ENCODE data around the gene DCUN1D1.

Gene DCUN1D1

DNA sequence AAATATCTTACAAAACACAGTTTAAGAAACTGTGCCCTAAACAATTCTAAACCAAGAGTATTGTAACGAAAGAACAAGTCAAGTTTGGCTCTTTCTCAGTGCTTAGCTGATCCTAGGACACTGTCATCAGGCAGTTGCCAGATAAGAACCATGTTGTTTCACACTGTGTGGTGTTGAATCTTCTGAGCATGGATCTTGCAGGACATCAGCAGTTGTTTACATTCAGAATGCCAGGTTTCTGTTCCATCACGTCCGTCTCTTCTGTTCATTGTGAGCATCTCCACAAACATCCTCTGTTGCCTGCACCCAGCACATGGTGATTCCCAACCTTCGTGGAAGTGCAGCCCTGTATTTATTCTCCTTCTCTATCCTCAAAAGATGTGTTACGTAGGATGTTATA is 67.9 kb downstream of the DCUN1D1 start:
- H3K36me3 ChIP-seq, result peaks cover 85% of the 10 kb centered on the region
- H3K4me3 ChIP-seq (ENCODE audit: low read depth in 1 of 2, low read length in 1 of 2), result no peak overlapping the region
- TF ChIP-seq, protein P1, sequence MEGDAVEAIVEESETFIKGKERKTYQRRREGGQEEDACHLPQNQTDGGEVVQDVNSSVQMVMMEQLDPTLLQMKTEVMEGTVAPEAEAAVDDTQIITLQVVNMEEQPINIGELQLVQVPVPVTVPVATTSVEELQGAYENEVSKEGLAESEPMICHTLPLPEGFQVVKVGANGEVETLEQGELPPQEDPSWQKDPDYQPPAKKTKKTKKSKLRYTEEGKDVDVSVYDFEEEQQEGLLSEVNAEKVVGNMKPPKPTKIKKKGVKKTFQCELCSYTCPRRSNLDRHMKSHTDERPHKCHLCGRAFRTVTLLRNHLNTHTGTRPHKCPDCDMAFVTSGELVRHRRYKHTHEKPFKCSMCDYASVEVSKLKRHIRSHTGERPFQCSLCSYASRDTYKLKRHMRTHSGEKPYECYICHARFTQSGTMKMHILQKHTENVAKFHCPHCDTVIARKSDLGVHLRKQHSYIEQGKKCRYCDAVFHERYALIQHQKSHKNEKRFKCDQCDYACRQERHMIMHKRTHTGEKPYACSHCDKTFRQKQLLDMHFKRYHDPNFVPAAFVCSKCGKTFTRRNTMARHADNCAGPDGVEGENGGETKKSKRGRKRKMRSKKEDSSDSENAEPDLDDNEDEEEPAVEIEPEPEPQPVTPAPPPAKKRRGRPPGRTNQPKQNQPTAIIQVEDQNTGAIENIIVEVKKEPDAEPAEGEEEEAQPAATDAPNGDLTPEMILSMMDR (IDR thresholded peaks at IDR 0.05), result no peak
- H3K27ac ChIP-seq, result peak overlapping the region; percentile 12
- H3K4me1 ChIP-seq (ENCODE audit: control insufficient read depth in 1 of 2, insufficient read depth in 1 of 2, low read depth in 1 of 2, low read length in 1 of 2), result no peaks in the 10 kb centered on the region
- H3K27me3 ChIP-seq, result no peaks in the 10 kb centered on the region
- H3K9me3 ChIP-seq, result no peaks in the 10 kb centered on the region

GRCh38 chr3:182911782-182912111 is 68.6 kb downstream of the DCUN1D1 start:
- H3K4me1 ChIP-seq (ENCODE audit: control insufficient read depth in 1 of 2, insufficient read depth in 1 of 2, low read depth in 1 of 2, low read length in 1 of 2), result no peaks in the 10 kb centered on the region
- TF ChIP-seq, protein P1 (IDR thresholded peaks at IDR 0.05), result no peak
- H3K27me3 ChIP-seq, result no peaks in the 10 kb centered on the region
- H3K36me3 ChIP-seq, result peaks cover 85% of the 10 kb centered on the region
- H3K4me3 ChIP-seq (ENCODE audit: low read depth in 1 of 2, low read length in 1 of 2), result no peak overlapping the region
- no peaks in the 10 kb centered on the region for H3K9me3 ChIP-seq
- no peak overlapping the region for H3K27ac ChIP-seq

DNA sequence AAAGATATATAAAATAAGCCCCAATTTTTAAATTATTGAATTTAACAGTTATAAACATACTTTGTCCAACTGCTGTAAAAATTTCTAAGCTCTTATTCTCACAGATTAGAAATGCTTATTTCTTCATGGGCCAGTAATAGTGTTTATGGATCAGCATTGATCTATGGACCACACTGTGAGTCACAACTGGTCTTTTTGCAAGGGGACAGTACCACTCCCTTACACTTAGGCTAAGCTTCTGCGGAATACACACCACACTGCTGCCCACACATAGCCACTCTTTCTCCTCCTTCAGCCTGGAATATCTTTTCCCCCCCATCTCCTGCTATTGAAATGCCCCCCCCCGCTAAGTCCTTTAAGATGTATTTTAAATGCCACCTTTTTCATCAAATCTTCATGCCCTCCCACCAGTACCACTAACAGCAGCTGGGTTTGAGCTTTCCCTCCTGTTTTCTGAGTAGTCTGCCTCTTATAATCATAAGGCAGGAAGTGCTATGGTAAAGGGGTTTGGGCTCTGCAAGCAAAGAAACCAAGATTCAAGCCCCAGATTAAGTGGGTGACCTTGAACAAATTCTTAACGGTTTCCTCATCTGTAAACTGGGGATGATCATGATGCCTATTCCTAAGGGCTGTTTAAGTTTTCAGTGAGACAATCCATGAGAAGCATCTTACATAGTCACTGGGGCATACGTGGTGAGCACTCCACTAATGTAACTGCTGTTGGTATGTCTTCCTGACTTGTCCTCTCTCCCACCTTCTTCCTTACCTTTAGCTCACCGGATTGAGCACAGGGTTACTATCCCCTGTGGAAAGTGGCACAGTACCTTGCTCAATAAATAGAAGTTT is 69.2 kb downstream of the DCUN1D1 start:
- no peak overlapping the region for H3K27ac ChIP-seq
- TF ChIP-seq, protein P1 (IDR thresholded peaks at IDR 0.05), result no peak
- peaks cover 87% of the 10 kb centered on the region for H3K36me3 ChIP-seq
- no peaks in the 10 kb centered on the region for H3K4me1 ChIP-seq (ENCODE audit: control insufficient read depth in 1 of 2, insufficient read depth in 1 of 2, low read depth in 1 of 2, low read length in 1 of 2)
- H3K9me3 ChIP-seq, result no peaks in the 10 kb centered on the region
- no peaks in the 10 kb centered on the region for H3K27me3 ChIP-seq
- H3K4me3 ChIP-seq (ENCODE audit: low read depth in 1 of 2, low read length in 1 of 2), result no peak overlapping the region

GRCh38 chr3:182909318-182910040 is 70.9 kb downstream of the DCUN1D1 start:
- H3K4me3 ChIP-seq (ENCODE audit: low read depth in 1 of 2, low read length in 1 of 2), result no peak overlapping the region
- TF ChIP-seq, protein P1 (IDR thresholded peaks at IDR 0.05), result no peak
- H3K36me3 ChIP-seq, result peaks cover 86% of the 10 kb centered on the region
- no peaks in the 10 kb centered on the region for H3K4me1 ChIP-seq (ENCODE audit: control insufficient read depth in 1 of 2, insufficient read depth in 1 of 2, low read depth in 1 of 2, low read length in 1 of 2)
- H3K9me3 ChIP-seq, result no peaks in the 10 kb centered on the region
- no peaks in the 10 kb centered on the region for H3K27me3 ChIP-seq
- no peak overlapping the region for H3K27ac ChIP-seq

DNA sequence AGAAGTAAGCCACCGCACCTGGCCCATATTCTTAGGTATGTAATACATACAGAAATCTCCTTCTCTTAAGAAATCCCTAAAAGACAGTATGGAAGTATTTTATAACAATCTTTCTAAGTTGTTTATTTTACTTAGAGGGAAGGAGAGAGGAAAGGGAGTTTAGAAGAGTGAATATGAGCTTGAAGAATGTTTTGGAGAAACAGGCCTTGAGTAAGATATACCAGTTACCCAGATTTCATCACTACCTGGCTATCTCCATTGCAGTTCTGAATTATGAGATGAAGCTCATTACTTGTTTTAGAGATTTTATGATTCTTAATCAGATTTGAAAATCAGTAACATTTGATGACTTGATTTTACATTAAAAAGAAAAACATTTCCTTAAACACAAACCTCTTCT is 71.9 kb downstream of the DCUN1D1 start:
- H3K36me3 ChIP-seq, result peaks cover 86% of the 10 kb centered on the region
- TF ChIP-seq, protein P1 (IDR thresholded peaks at IDR 0.05), result no peak
- no peaks in the 10 kb centered on the region for H3K4me1 ChIP-seq (ENCODE audit: control insufficient read depth in 1 of 2, insufficient read depth in 1 of 2, low read depth in 1 of 2, low read length in 1 of 2)
- no peaks in the 10 kb centered on the region for H3K9me3 ChIP-seq
- no peak overlapping the region for H3K4me3 ChIP-seq (ENCODE audit: low read depth in 1 of 2, low read length in 1 of 2)
- H3K27ac ChIP-seq, result no peak overlapping the region
- no peaks in the 10 kb centered on the region for H3K27me3 ChIP-seq

Data from neutrophil (primary cell).